ENCODE measurements around the gene MIER2.
A peak's percentile ranks its signal among the peaks of the same experiment; 100 is the strongest.

Gene MIER2

GRCh38 chr19:279231-279630 is 65.4 kb downstream of the MIER2 start:
- H3K27ac ChIP-seq (ENCODE audit: extremely low read depth, low read depth, low read length), result no peak overlapping the region
- H3K36me3 ChIP-seq (ENCODE audit: control insufficient read depth in 2 of 2, insufficient read depth in 1 of 2, low read length in 2 of 2), result no peaks in the 10 kb centered on the region
- ChIA-PET POLR2A (no interaction called here), CTCF (interaction anchor here (0.7 to 1.0 kb wide), 3 partner anchors 12 to 231 kb away, joined by 3 to 4 read pairs (median 3); no protein-coding TSS in a partner anchor)
- no peaks in the 10 kb centered on the region for H3K4me1 ChIP-seq (ENCODE audit: control insufficient read depth, insufficient read depth, low read length)
- no peak for TF ChIP-seq ZXDB (tag by site-specific recombination; IDR thresholded peaks at IDR 0.05)
- no peak for TF ChIP-seq ZNF792 (tag by site-specific recombination; IDR thresholded peaks at IDR 0.05)
- no peak for TF ChIP-seq SETDB1 (IDR thresholded peaks at IDR 0.05; ENCODE audit: insufficient read length, low read length)
- no peak for TF ChIP-seq SP2 (tag by site-specific recombination; IDR thresholded peaks at IDR 0.05)
- no peak for TF ChIP-seq YY1 (tag by site-specific recombination; IDR thresholded peaks at IDR 0.05)
- TF ChIP-seq ZNF561 (tag by site-specific recombination; IDR thresholded peaks at IDR 0.05; ENCODE audit: borderline replicate concordance), result no peak
- no peak for TF ChIP-seq MEIS1 (CRISPR knock-in tag; IDR thresholded peaks at IDR 0.05; ENCODE audit: borderline replicate concordance)
- TF ChIP-seq KLF1 (tag by site-specific recombination; IDR thresholded peaks at IDR 0.05), result no peak
- no peak for TF ChIP-seq PBX3 (CRISPR knock-in tag; IDR thresholded peaks at IDR 0.05)
- no peak for TF ChIP-seq ZNF529 (tag by site-specific recombination; IDR thresholded peaks at IDR 0.05; ENCODE audit: insufficient replicate concordance)
- no peak for TF ChIP-seq ZNF558 (tag by site-specific recombination; IDR thresholded peaks at IDR 0.05)
- TF ChIP-seq ZNF354C (tag by site-specific recombination; IDR thresholded peaks at IDR 0.05; ENCODE audit: borderline replicate concordance, low read depth), result no peak
- no peak for TF ChIP-seq ZNF707 (tag by site-specific recombination; IDR thresholded peaks at IDR 0.05)
- TF ChIP-seq ZNF514 (tag by site-specific recombination; IDR thresholded peaks at IDR 0.05), result no peak
- no peak for TF ChIP-seq ZNF629 (tag by site-specific recombination; IDR thresholded peaks at IDR 0.05)
- no peak overlapping the region for H3K4me3 ChIP-seq (ENCODE audit: low read depth, low read length)
- H3K9me3 ChIP-seq (ENCODE audit: control insufficient read depth, insufficient read depth, low read depth, low read length), result no peaks in the 10 kb centered on the region

GRCh38 chr19:277581-278165 is 66.9 kb downstream of the MIER2 start:
- CTCF ChIA-PET, result interaction anchor here (0.6 to 1.0 kb wide), 3 partner anchors 10 to 1421 kb away, joined by 3 read pairs; no protein-coding TSS in a partner anchor
- POLR2A ChIA-PET, result no interaction called here
- no peak overlapping the region for H3K27ac ChIP-seq (ENCODE audit: extremely low read depth, low read depth, low read length)
- H3K9me3 ChIP-seq (ENCODE audit: control insufficient read depth, insufficient read depth, low read depth, low read length), result no peaks in the 10 kb centered on the region
- no peak overlapping the region for H3K4me3 ChIP-seq (ENCODE audit: low read depth, low read length)
- H3K36me3 ChIP-seq (ENCODE audit: control insufficient read depth in 2 of 2, insufficient read depth in 1 of 2, low read length in 2 of 2), result no peaks in the 10 kb centered on the region
- H3K4me1 ChIP-seq (ENCODE audit: control insufficient read depth, insufficient read depth, low read length), result no peaks in the 10 kb centered on the region
- TF ChIP-seq PRDM10 (tag by site-specific recombination; IDR thresholded peaks at IDR 0.05) (no peak), ZNF670 (tag by site-specific recombination; IDR thresholded peaks at IDR 0.05; ENCODE audit: low read depth) (no peak), ZNF274 (IDR thresholded peaks at IDR 0.05; ENCODE audit: low read length) (no peak), ZNF274 (tag by site-specific recombination; IDR thresholded peaks at IDR 0.05; ENCODE audit: borderline replicate concordance) (no peak), ATF2 (tag by site-specific recombination; IDR thresholded peaks at IDR 0.05; ENCODE audit: low read depth) (no peak), ZNF529 (tag by site-specific recombination; IDR thresholded peaks at IDR 0.05; ENCODE audit: insufficient replicate concordance) (no peak), REST (tag by site-specific recombination; IDR thresholded peaks at IDR 0.05) (peak; percentile 91), SP3 (tag by site-specific recombination; IDR thresholded peaks at IDR 0.05) (no peak)

Measured in HEK293 (cell line).